Stimulated activated naive CD8-positive, alpha-beta T cell treated with anti-CD3 and anti-CD28 coated beads, Interleukin-15, Interleukin-2, amounts not matched to agents 100 ng/mL and 50 ng/mL, for 24 hours (primary cell): ENCODE measurements around the gene ERG28.

Experiments used
- H3K27ac Mint-ChIP-seq: one replicate; pipeline ENCODE4 v1.8.0; 2021; ENCODE audit warnings: mild to moderate bottlenecking, mixed read lengths
- H3K27me3 Mint-ChIP-seq: one replicate; pipeline ENCODE4 v1.8.0; 2021; ENCODE audit warnings: mixed read lengths
- H3K36me3 Mint-ChIP-seq: one replicate; pipeline ENCODE4 v1.8.0; 2021; ENCODE audit warnings: low read depth, mixed read lengths
- H3K4me1 Mint-ChIP-seq: one replicate; pipeline ENCODE4 v1.8.0; 2021; ENCODE audit warnings: low read depth, mixed read lengths
- H3K4me3 Mint-ChIP-seq: one replicate; pipeline ENCODE4 v1.8.0; 2021; ENCODE audit warnings: mild to moderate bottlenecking, mixed read lengths
- H3K9me3 Mint-ChIP-seq: one replicate; pipeline ENCODE4 v1.8.0; 2021; ENCODE audit warnings: mixed read lengths

Gene ERG28

DNA sequence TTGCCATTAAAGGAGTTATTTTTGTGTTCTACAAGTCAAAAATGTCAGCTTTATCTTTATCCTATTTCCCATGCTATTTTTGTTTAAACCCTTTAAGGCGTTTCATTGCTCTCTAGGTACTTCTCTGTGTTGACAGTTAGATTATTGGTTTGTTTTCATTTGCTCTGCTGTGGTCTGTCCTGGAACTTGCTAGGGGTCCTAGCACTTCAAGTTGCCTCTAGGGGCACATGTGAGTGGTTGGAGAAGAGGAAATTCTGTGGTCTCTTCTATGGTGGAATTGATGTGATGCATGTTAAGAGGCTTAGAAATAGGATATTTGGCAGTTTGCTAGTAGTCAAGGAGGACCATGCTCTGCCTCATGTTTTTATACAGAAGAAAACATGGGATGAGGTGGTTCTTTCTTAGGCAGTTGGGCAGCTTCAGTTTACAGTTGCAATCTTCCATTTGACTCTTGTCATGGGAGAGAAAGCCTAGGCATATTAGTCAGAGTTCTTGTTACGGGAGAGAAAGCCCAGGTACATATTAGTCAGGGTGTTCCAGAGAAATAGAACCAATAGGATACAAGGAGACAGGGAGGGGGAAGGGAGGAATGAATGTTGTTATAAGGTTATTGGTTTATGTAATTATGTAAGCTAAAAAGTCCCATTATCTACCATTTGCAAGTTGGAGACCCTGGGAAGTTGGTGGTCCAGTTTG, 14.7 kb upstream of the ERG28 start:
- Mint-ChIP-seq H3K36me3 (peaks cover 47% of the 10 kb centered on the region), H3K4me1 (peaks cover 19% of the 10 kb centered on the region), H3K27me3 (no peaks in the 10 kb centered on the region), H3K4me3 (no peak overlapping the region), H3K27ac (no peak overlapping the region), H3K9me3 (peaks cover 3% of the 10 kb centered on the region)

DNA sequence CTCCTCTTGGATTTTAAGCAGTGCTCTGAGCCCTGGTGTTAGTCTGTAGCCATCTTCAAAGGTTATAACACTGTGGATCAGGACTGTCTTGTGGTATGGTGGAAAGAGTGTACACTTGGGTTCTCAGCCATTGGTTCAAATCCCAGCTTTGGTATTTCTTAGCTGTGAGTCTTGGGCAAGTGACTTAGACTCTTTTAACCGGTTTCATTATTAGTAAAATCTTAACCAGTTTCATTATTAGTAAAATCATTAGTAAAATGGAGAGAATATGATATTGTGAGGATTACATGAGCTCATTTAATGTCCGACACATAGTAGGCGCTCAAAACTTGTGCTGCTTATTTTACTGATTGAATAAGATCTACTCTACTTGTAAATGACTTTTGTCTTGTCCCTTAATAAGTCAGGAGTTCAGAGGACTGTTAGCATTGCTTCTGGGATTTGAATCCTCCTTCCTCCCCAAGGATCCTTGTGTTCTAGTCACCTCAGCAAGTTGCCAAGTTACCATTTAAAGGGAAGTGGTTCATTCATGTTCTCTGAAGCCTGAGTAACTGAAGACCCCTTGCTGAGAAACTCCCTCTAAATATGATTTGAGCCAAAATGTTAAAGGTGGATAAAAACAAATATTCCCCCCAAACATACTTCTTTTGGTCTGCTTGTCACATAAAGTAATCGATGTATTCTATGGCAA, 12.8 kb upstream of the ERG28 start:
- Mint-ChIP-seq H3K27ac (peak overlapping the region; percentile 61), H3K9me3 (peaks cover 3% of the 10 kb centered on the region), H3K36me3 (peaks cover 65% of the 10 kb centered on the region), H3K4me1 (peaks cover 19% of the 10 kb centered on the region), H3K4me3 (peak overlapping the region; percentile 36), H3K27me3 (no peaks in the 10 kb centered on the region)

DNA sequence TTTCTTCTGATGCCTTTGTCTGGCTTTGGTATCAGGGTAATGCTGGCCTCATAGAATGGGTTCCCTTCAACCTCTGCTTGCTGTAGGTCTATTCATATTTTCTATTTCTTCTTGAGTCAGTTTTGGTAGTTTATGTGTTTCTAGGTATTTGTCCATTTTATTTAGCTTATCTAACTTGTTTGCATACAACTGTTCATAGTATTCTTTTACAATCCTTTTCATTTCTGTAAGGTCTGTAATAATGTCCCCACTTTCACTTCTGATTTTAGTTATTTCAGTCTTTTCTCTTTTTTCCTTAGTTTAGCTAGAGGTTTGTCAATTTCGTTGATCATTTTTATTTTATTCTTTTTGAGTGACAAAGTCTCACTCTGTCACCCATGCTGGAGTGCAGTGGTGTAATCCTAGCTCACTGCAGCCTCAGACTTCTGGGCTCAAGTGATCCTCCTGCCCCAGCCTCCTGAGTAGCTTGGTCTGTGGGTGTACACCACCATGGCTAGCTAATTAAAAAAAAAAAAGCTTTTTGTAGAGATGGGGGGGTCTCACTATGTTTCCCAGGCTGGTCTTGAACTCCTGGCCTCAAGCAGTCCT, 12.0 kb upstream of the ERG28 start:
- Mint-ChIP-seq H3K4me3 (no peak overlapping the region), H3K36me3 (peaks cover 65% of the 10 kb centered on the region), H3K27ac (peak overlapping the region; percentile 61), H3K27me3 (no peaks in the 10 kb centered on the region), H3K4me1 (peaks cover 19% of the 10 kb centered on the region), H3K9me3 (peaks cover 3% of the 10 kb centered on the region)

DNA sequence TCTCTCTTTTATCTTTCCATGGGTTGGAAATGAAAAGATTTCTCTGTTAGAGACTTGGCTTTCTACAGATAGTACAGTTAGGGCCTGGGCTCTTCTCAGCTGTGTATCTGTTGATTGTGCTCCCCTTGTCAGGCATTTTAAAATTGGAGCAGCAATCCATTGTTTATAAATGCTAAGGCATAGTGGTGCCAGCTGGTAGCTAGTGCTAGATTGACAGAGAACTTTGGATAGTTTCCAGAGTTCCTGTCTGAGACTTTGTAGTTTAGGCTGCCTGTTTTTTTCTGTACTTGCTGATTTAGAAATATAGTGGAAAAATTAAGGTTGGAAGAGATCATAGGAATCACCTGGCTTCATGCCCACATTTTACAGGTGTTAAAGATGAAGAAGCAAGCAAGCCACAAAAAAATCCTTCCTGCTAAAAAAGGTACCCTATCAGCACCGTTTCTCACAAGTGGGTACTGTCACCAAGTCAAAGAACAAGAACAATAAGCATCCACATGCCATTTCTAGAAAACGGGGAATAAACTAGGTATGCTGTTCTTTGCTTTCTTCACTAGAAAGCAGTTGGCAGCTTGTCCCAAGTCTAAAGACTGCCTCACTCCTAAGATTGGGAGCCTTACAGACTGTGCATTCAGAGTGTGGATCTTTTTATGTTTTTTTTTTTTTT, 6.6 kb upstream of the ERG28 start:
- peaks cover 10% of the 10 kb centered on the region for H3K4me1 Mint-ChIP-seq
- H3K27me3 Mint-ChIP-seq: no peaks in the 10 kb centered on the region
- no peak overlapping the region for H3K4me3 Mint-ChIP-seq
- no peak overlapping the region for H3K27ac Mint-ChIP-seq
- H3K36me3 Mint-ChIP-seq: peaks cover 54% of the 10 kb centered on the region
- H3K9me3 Mint-ChIP-seq: no peaks in the 10 kb centered on the region

DNA sequence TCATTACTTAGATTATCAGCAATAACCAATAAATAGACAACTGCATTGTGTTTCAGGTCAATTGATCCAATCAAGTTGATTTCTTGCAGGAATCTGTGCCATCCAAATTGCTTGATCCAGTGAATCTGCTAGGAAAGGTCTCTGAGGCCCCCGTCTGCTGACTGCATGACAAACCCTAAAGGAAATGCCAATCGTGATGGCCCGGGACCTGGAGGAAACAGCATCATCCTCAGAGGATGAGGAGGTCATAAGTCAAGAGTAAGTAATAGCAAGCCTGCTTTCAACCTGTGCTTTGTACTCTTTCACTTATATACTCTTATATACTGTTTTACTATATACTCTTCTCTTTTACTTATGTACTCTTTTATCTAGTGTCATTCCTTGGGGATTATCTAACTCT, 2.3 kb upstream of the ERG28 start:
- peak overlapping the region; percentile 38 for H3K4me3 Mint-ChIP-seq
- no peaks in the 10 kb centered on the region for H3K27me3 Mint-ChIP-seq
- no peaks in the 10 kb centered on the region for H3K9me3 Mint-ChIP-seq
- peaks cover 34% of the 10 kb centered on the region for H3K4me1 Mint-ChIP-seq
- peaks cover 20% of the 10 kb centered on the region for H3K36me3 Mint-ChIP-seq
- H3K27ac Mint-ChIP-seq: no peak overlapping the region

DNA sequence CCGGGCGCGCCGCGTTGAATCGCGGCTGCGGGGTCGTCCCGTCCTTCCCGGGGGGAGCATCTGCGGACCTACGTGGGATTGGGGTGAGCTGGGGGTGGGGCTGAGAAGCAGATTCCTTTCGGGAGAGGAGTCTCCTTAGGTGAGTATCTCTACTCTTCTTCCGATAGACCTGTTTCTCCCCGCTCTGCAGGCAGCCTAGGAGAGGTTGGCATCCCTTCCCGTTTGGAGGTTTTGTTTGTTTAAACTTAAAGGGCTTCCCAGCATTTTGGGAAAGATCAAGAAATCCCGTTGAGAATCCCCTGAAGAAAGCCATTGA, 781 bp upstream of the ERG28 start:
- H3K9me3 Mint-ChIP-seq: no peaks in the 10 kb centered on the region
- peaks cover 34% of the 10 kb centered on the region for H3K4me1 Mint-ChIP-seq
- no peaks in the 10 kb centered on the region for H3K27me3 Mint-ChIP-seq
- peak overlapping the region; percentile 99 for H3K4me3 Mint-ChIP-seq
- H3K36me3 Mint-ChIP-seq: peaks cover 20% of the 10 kb centered on the region
- H3K27ac Mint-ChIP-seq: peak overlapping the region; percentile 99

DNA sequence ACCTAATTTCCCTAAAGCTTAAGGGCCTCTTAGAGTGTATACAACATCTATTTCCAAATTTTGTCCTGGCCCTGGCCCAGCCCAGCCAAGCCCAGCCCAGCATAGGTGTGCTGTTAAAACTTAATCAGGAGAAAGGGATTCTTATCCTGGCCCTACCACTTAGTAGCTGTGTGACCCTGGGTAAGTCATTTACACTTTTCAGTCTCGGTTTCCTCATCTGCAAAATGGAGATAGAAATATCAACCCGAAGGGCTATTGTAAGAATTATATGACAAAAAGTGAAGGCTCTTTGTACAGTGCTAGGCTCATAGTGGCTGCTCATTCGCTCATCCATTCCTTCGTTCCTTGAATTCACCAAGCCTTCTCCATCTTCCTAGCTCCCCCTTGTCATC, 442 bp downstream of the ERG28 start:
- Mint-ChIP-seq H3K9me3 (no peaks in the 10 kb centered on the region), H3K4me1 (peaks cover 34% of the 10 kb centered on the region), H3K4me3 (peak overlapping the region; percentile 99), H3K27me3 (no peaks in the 10 kb centered on the region), H3K36me3 (peaks cover 18% of the 10 kb centered on the region), H3K27ac (peak overlapping the region; percentile 99)

DNA sequence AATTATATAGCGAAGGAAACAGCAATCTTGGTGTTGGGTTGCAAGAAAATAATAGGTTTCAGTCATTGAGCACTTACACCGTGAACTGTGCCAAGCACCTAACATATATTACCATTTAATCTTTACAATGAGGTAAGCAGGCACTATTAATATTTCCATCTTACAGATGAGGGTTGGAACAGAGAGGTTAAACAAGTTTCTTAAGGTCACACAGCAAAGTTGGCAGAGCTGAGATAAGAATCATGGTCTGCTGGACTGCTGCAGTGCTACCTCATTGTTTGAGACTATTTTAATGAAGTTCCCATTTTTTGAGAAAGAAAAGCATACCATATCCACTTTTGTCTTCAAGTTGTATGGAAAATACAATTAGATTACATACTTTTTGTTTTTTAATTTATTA, 1.7 kb downstream of the ERG28 start:
- Mint-ChIP-seq H3K4me1 (peaks cover 34% of the 10 kb centered on the region), H3K27ac (no peak overlapping the region), H3K9me3 (no peaks in the 10 kb centered on the region), H3K27me3 (no peaks in the 10 kb centered on the region), H3K4me3 (no peak overlapping the region), H3K36me3 (peaks cover 7% of the 10 kb centered on the region)

DNA sequence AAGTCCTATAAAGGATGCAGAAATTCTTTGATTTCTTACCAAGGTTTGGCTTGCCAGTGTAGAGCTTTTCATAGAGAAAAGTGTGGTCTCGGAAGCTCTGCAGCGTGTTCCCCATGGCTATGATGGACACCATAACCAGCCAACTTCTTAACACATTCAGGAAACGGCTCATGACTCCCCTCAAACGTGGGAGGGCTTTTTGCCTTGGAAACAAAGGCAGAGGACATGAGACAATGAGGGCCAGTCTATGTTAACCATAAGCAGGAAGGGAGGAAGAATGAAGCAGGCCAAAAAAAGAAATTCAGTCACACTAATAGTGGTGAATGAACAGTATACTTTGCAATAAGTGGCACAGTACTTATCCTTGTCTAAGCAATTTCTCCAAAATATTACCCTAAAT, 3.3 kb downstream of the ERG28 start:
- Mint-ChIP-seq H3K27ac (peak overlapping the region; percentile 36), H3K4me1 (peaks cover 24% of the 10 kb centered on the region), H3K4me3 (no peak overlapping the region), H3K36me3 (peaks cover 12% of the 10 kb centered on the region), H3K27me3 (no peaks in the 10 kb centered on the region), H3K9me3 (no peaks in the 10 kb centered on the region)

DNA sequence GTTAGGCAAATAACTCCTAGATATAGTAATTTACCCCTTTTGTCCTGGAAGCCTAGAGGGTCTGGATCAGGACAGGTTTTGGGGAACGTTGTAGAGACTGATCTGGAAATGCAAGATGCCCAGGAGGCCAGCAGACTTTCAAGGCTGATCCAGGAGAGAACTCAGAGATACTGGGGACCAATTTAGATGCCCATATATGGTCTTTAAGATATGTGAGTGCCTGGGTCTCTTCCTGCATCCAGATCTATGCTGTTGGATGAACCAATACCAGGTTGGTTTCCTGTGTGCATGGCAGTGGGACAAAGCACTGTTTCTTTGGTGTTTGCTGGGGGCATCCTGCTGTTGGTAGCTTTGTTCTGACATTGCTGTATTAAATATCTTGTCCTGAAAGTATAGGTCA, 5.4 kb downstream of the ERG28 start:
- Mint-ChIP-seq H3K4me1 (peaks cover 8% of the 10 kb centered on the region), H3K9me3 (no peaks in the 10 kb centered on the region), H3K27me3 (no peaks in the 10 kb centered on the region), H3K36me3 (peaks cover 28% of the 10 kb centered on the region), H3K4me3 (no peak overlapping the region), H3K27ac (no peak overlapping the region)

DNA sequence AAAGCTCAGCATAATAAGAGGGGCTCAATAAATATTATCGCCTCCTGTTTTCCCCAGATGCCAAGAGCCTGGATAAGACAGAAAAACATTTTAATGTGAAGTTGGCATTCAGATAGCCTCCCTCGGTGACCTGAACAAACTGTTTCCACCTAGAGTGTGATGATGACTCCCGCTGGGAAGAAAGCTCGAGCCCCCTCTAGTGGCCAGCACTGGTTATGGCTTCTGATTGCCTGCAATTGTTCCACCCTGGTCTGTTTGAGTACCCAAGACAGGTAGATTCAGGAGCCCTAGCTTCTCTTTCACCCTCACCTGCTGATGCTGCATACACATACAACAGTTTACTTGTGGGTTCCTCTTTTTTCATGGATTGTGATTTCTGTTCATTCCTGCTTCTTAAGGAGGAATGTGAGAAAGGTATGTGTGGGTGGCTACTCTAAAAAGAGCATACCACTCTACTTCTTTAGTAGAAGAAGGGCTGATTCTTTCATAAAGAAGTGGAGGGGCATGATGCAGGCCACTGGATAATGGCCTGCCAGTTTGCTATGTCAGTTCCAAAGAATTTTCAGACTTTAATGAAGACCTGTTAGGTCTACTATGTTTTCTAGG, 6.4 kb downstream of the ERG28 start:
- no peak overlapping the region for H3K4me3 Mint-ChIP-seq
- no peaks in the 10 kb centered on the region for H3K9me3 Mint-ChIP-seq
- no peaks in the 10 kb centered on the region for H3K4me1 Mint-ChIP-seq
- H3K27ac Mint-ChIP-seq: no peak overlapping the region
- peaks cover 38% of the 10 kb centered on the region for H3K36me3 Mint-ChIP-seq
- no peaks in the 10 kb centered on the region for H3K27me3 Mint-ChIP-seq

DNA sequence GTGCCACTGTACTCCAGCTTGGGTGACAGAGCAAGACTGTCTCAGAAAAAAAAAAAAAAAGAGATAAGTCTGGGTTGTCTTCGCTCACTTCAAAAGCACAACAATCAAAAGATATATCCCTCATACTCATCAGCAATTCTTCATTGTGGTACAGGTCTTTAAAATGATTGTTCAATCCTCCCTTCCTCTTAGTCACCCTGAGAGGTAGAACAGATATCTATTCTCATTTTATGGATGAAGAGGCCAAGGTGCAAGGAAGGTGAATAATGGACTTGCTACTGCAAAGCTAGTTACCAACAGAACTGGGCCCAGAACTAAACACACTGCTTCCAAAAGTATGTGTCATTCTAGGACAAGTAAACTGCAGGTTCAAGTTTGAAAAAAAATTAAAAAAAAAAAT, 7.1 kb downstream of the ERG28 start:
- H3K27me3 Mint-ChIP-seq: no peaks in the 10 kb centered on the region
- H3K9me3 Mint-ChIP-seq: no peaks in the 10 kb centered on the region
- H3K4me3 Mint-ChIP-seq: no peak overlapping the region
- peaks cover 41% of the 10 kb centered on the region for H3K36me3 Mint-ChIP-seq
- no peak overlapping the region for H3K27ac Mint-ChIP-seq
- H3K4me1 Mint-ChIP-seq: no peaks in the 10 kb centered on the region

DNA sequence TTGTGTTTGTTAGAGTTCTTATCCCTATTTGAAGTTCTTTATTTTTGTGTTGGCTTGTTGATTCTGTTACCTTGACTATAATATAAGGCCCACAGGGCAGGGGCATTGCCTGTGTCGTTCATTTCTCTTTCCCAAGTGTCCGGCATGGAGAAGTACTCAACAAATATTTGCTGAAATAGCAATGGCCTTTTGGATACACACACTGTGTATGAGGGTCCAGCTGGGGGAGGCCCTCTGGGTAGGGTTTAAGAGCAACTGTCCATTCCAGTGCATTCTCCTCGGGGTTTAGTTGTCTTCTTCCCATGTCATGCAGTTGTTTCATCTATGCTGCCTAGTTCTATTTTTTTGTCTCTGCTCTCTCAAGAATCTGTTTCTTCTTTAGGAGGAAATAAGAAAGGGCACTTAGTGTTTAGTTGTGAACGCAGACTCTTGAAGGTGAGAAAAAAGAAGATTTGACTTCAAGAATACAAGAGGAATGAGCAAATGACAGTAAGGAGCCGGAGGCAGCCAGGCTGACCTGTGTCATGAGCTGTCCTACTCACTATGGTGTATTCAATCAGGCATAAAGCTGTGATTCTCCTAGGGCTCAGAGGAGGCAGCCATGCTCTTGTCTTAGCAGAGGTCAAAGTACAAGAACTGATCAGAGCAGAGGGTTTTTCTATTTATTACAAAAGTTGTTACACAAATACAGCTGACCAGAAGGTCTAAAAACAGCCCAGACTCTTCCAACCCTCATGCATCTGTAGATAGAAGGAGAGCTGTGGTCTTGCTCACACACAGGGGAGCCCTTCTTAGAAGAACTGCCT, 10.2 kb downstream of the ERG28 start:
- Mint-ChIP-seq H3K36me3 (peaks cover 52% of the 10 kb centered on the region), H3K27me3 (no peaks in the 10 kb centered on the region), H3K27ac (no peak overlapping the region), H3K4me3 (no peak overlapping the region), H3K9me3 (no peaks in the 10 kb centered on the region), H3K4me1 (no peaks in the 10 kb centered on the region)

DNA sequence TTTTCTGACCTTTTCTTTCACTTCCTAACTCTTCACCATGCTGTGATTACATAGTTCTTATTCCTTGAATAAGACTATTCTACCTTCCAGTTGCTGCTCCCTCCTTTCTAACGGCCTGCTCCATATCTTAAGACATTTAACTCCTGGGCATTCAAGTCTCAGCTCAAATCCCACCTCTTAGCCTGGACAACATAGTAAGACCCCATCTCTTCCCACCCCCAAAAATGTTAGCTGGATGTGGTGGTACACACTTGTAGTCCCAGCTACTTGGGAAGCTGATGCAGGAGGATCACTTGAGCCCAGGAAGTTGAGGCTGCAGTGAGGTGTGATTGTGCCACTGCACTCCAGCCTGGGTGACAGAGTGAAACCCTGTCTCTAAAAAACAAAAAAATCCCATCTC, 10.9 kb downstream of the ERG28 start:
- Mint-ChIP-seq H3K27ac (no peak overlapping the region), H3K4me3 (no peak overlapping the region), H3K4me1 (no peaks in the 10 kb centered on the region), H3K27me3 (no peaks in the 10 kb centered on the region), H3K9me3 (no peaks in the 10 kb centered on the region), H3K36me3 (peaks cover 52% of the 10 kb centered on the region)
